Ovary (tissue), 10 donors: Measurements from ENCODE around the gene SIGLEC11. TPM values are rescaled to one million over a fixed set of nuclear protein-coding genes. Genes with fewer than 3 reads are reported as not detected.
"Not testable (repeated sequence)": the region's sequence is repeated elsewhere in the genome, so short reads cannot be mapped to it uniquely, and the experiment has no call there.

Experiments
- DNase-seq, 5 donors: peaks; one replicate each; pipeline ENCODE4 v3.0.0-alpha.2; 2019 to 2020
- H3K27ac ChIP-seq, 2 donors: fragments of 200-600 bp; one replicate each; pipeline versions ENCODE4 v1.5.1 to v1.8.0; 2019 to 2022
- H3K27me3 ChIP-seq: fragments of 200-600 bp; one replicate; pipeline ENCODE4 v1.8.0; 2022
- H3K36me3 ChIP-seq: fragments of 200-600 bp; sonication (generic); one replicate; pipeline ENCODE4 v1.5.1; 2019
- H3K4me1 ChIP-seq: one replicate; pipeline ENCODE4 v1.8.1; 2013; ENCODE audit warnings: mild to moderate bottlenecking, moderate library complexity; ENCODE audit not compliant: insufficient read depth
- H3K4me3 ChIP-seq: fragments of 200-600 bp; sonication (generic); one replicate; pipeline ENCODE4 v1.5.1; 2017
- H3K9me3 ChIP-seq, 2 donors: fragments of 200-600 bp in 1 of 2; sonication (generic) in 1 of 2; one replicate each; pipeline versions ENCODE4 v1.5.1 to v1.8.1; 2013 to 2019; ENCODE audit warnings: mild to moderate bottlenecking in 1 of 2, moderate library complexity in 1 of 2
- EP300 ChIP-seq: sonication (generic); formaldehyde crosslinking; IDR thresholded peaks from one replicate; pipeline ENCODE4 v1.6.1; 2017; ENCODE audit warnings: antibody characterized with exemption
- POLR2A ChIP-seq: fragments of 450-650 bp; IDR thresholded peaks from one replicate; pipeline ENCODE4 v1.6.1; 2017; ENCODE audit warnings: antibody characterized with exemption, mild to moderate bottlenecking, moderate library complexity
- WGBS, 3 donors: extraction: QIAGEN DNeasy Blood & Tissue Kit in 1 of 3; methylation state at CpG; one replicate each; pipeline versions ENCODE4 v1.1.5 to v1.1.7; 2013 to 2017; 5-methylcytosine and 5-hydroxymethylcytosine counted together
- intact Hi-C, 4 donors: fragments of 100-400 bp; cut with DNase I; formaldehyde crosslinking; loops; one replicate each; pipeline versions ENCODE4 v1.11.0 to v1.15.1; 2022 to 2023
- long read RNA-seq, 3 donors: library from polyadenylated mRNA in 2 of 3; unstranded in 2 of 3; transcript quantifications; one replicate each; pipeline ENCODE4 v2.0.0 and lab custom pipeline, GENCODE V29; 2021 to 2026
- polyA plus RNA-seq, 2 donors: library from polyadenylated mRNA; stranded (reverse); fragments of 200-250 nt in 1 of 2; fragments of 350-450 nt in 1 of 2; fragmentation: Illumina TruSeq in 1 of 2; extraction: RNeasy Lipid Tissue Mini Kit (QIAGEN cat#74804) in 1 of 2; gene quantifications; one replicate each; pipeline ENCODE4 v1.2.3, GENCODE V29; 2013 to 2014
- total RNA-seq, 7 donors: library from RNA; depleted of rRNA in 2 of 7; stranded (reverse); fragments of >200 nt in 2 of 7; fragmentation: NEBNext Ultra II Directional in 3 of 7; extraction: Animal tissue kit (Norgen Biotek cat#: 25700) in 3 of 7; gene quantifications; one replicate each; pipeline versions ENCODE4 v1.1.0 to v1.2.4, GENCODE V29; 2016 to 2023
- TF ChIP-seq, protein P1 (sequence below), 3 donors: fragments of 450-650 bp in 2 of 3; fragments of 200-600 bp in 1 of 3; IDR thresholded peaks; one replicate each; pipeline versions ENCODE4 v1.5.1 to v1.8.0; 2016 to 2022; ENCODE audit warnings: antibody characterized with exemption in 3 of 3, mild to moderate bottlenecking in 1 of 3
- donor health status: DM: no; HTN: no; CAD: no; lungs with moderate emphysema.
- donor health status: DM: no; HTN: no; CAD: no.
- donor health status: Bipolar disorder and iron deficiency.
- donor health status: DM: yes; HTN: yes; CAD: no.
- donor health status: DM: no; HTN: no; CAD: no.
- donor health status: DM: yes; HTN: yes; CAD: no.

Gene SIGLEC11, protein sequence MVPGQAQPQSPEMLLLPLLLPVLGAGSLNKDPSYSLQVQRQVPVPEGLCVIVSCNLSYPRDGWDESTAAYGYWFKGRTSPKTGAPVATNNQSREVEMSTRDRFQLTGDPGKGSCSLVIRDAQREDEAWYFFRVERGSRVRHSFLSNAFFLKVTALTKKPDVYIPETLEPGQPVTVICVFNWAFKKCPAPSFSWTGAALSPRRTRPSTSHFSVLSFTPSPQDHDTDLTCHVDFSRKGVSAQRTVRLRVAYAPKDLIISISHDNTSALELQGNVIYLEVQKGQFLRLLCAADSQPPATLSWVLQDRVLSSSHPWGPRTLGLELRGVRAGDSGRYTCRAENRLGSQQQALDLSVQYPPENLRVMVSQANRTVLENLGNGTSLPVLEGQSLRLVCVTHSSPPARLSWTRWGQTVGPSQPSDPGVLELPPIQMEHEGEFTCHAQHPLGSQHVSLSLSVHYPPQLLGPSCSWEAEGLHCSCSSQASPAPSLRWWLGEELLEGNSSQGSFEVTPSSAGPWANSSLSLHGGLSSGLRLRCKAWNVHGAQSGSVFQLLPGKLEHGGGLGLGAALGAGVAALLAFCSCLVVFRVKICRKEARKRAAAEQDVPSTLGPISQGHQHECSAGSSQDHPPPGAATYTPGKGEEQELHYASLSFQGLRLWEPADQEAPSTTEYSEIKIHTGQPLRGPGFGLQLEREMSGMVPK
- total RNA-seq: 100 to 1,000 TPM in 1 of 7 donors, 10 to 100 TPM in 6; 44.0 to 117 (median 77.6) TPM
- 100 to 1,000 TPM in 1 of 2 donors, 10 to 100 TPM in 1; 43.3 to 113 TPM for polyA plus RNA-seq
- long read RNA-seq, donor 1, transcript SIGLEC11-202 (10 exons, 2,479 nt): minor isoform, 32 of 608 reads
- long read RNA-seq, donor 1, transcript SIGLEC11-203 (11 exons, 3,173 nt): major isoform, 79 of 608 reads
- long read RNA-seq, donor 1, transcript SIGLEC11-201 (3 exons, 825 nt): minor isoform, 22 of 608 reads
- long read RNA-seq, donor 1, partial matches to known transcripts: 242 of 608 reads
- long read RNA-seq, donor 1, other reads (novel, unspliced or antisense): 233 of 608 reads
- long read RNA-seq, donor 2, transcript SIGLEC11-201 (3 exons, 825 nt): major isoform, 14 of 14 reads
- long read RNA-seq, donor 2, partial matches to known transcripts: 0 of 14 reads
- long read RNA-seq, donor 2, other reads (novel, unspliced or antisense): 0 of 14 reads
- long read RNA-seq, donor 3, transcript SIGLEC11-203 (11 exons, 3,173 nt): major isoform, 14 of 78 reads
- long read RNA-seq, donor 3, transcript SIGLEC11-202 (10 exons, 2,479 nt): minor isoform, 5 of 78 reads
- long read RNA-seq, donor 3, partial matches to known transcripts: 23 of 78 reads
- long read RNA-seq, donor 3, other reads (novel, unspliced or antisense): 33 of 78 reads

DNA sequence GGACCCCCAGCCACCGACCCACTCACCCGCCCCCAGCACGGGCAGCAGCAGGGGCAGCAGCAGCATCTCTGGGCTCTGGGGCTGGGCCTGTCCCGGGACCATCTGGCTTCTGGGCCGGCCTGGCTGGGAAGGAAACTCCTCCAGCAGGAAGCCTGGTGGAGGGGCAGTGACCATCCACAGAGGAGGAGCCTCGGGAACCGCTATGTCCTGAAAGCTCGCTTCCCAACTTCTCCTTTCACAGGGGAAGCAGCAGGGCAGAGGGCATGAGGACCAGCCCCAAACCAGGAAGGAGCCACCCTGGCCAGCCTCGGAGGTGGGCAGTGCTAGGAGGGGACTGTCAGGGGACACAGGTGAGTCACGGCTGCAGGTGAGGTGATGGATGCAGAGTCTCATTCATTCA lies at the start of gene SIGLEC11:
SIGLEC11 (minus strand) TSS at position 193 of the 400 bp plus-strand sequence; CDS start at position 102, 91 bp downstream.
- Histone ChIP-seq H3K4me3 (peak within 1 kb of the TSS; percentile 26), H3K27ac (peak within 1 kb of the TSS in 1 of 2 donors; percentile 38)
- H3K4me1 ChIP-seq, H3K27me3 ChIP-seq, intact Hi-C loops, H3K9me3 ChIP-seq, H3K36me3 ChIP-seq: not testable (repeated sequence)
- 7 to 14% (median 8%) methylated on average over 5 of the region's 10 CpGs for whole genome bisulfite sequencing, 3 donors
- DNase-seq: peak in 2 of 5 donors; percentile 42 to 45

DNA sequence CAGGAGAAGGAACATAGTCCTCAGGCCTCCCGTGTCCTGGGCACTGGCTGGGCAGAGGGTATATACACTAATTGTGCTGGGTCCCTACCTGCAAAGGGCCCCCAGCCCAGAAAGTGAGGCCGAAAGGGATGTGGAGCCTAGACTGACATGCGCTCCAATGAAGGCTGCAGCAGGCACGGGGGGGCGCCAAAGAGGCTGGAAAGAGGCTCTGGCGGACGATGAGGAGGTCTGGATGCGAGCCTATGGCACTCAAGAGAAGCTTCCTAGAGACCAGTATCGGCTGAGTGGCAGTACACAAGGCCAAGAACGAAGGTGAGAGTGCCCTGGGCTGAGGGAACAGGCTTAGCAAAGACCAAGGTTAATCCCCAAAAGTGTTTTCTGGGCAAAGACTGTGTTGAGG lies 47.6 kb upstream of the SIGLEC11 start:
- H3K27ac ChIP-seq: no peak overlapping the region
- peaks cover 3% of the 10 kb centered on the region for H3K4me1 ChIP-seq
- H3K9me3 ChIP-seq: no peaks in the 10 kb centered on the region
- no peak for TF ChIP-seq EP300
- TF ChIP-seq POLR2A: no peak
- TF ChIP-seq, protein P1, sequence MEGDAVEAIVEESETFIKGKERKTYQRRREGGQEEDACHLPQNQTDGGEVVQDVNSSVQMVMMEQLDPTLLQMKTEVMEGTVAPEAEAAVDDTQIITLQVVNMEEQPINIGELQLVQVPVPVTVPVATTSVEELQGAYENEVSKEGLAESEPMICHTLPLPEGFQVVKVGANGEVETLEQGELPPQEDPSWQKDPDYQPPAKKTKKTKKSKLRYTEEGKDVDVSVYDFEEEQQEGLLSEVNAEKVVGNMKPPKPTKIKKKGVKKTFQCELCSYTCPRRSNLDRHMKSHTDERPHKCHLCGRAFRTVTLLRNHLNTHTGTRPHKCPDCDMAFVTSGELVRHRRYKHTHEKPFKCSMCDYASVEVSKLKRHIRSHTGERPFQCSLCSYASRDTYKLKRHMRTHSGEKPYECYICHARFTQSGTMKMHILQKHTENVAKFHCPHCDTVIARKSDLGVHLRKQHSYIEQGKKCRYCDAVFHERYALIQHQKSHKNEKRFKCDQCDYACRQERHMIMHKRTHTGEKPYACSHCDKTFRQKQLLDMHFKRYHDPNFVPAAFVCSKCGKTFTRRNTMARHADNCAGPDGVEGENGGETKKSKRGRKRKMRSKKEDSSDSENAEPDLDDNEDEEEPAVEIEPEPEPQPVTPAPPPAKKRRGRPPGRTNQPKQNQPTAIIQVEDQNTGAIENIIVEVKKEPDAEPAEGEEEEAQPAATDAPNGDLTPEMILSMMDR (IDR thresholded peaks at IDR 0.05): no peak
- H3K4me3 ChIP-seq: no peak overlapping the region
- no peaks in the 10 kb centered on the region for H3K27me3 ChIP-seq
- H3K36me3 ChIP-seq: no peaks in the 10 kb centered on the region
- intact Hi-C loops: no loop called here
- WGBS, 3 donors: 47 to 55% (median 50%) methylated on average over 10 of the region's 10 CpGs
- DNase-seq: no peak

DNA sequence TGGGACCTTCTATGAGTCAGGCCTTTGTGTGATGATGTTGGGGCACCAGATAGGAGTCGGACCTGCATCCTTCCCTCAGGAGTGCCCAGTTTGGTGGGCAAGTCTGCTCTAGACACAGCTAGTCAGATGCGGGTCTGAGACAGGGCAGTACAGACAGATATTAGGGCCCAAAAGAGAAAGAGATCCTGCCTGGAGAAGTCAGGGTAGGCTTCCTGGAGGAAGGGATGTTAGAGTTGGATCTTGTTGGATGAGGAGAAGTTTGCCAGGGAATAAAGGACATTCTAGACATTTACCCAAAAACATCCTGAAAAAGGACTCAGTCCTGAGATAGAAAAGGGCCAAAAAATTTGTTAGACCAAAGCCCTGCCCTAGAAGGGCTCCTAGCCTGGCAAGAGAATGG lies 47.0 kb upstream of the SIGLEC11 start:
- Histone ChIP-seq H3K27me3 (no peaks in the 10 kb centered on the region), H3K4me1 (peaks cover 3% of the 10 kb centered on the region), H3K4me3 (no peak overlapping the region), H3K9me3 (no peaks in the 10 kb centered on the region), H3K27ac (no peak overlapping the region), H3K36me3 (no peaks in the 10 kb centered on the region)
- intact Hi-C loops: no loop called here
- no peak for DNase-seq
- 88 to 97% (median 89%) methylated on average over 2 of the region's 2 CpGs for WGBS, 3 donors
- TF ChIP-seq, protein P1 (IDR thresholded peaks at IDR 0.05): no peak
- TF ChIP-seq EP300 (no peak), POLR2A (no peak)

DNA sequence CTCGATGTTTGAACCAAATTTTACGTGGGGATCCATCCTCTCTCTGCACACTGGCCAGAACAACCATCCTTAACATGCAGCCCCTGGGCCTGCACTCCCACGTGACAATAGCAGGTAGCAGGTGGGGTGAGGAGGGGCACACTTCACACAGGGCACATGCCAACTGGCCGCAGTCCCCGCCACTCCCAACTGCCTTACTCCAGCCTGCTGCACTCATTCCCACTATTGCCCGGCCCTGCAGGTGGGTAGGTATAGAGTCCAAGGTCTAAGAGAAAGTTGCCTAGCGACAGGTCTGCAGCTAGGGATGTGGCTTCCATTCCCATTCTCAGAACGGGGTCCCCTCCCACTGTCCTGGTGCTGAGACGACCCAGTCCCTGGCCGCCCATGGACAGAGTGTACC lies 46.2 kb upstream of the SIGLEC11 start:
- WGBS, 3 donors: 82 to 93% (median 90%) methylated on average over 9 to 10 of the region's 10 CpGs
- Histone ChIP-seq H3K9me3 (no peaks in the 10 kb centered on the region), H3K4me1 (peaks cover 3% of the 10 kb centered on the region), H3K36me3 (no peaks in the 10 kb centered on the region), H3K27ac (no peak overlapping the region), H3K27me3 (no peaks in the 10 kb centered on the region), H3K4me3 (no peak overlapping the region)
- TF ChIP-seq, protein P1 (IDR thresholded peaks at IDR 0.05): no peak
- TF ChIP-seq EP300: no peak
- DNase-seq: no peak
- intact Hi-C loops: no loop called here
